Omental fat pad (tissue), 4 donors: ENCODE results near the gene STX11. TPM values are rescaled to one million over a fixed set of nuclear protein-coding genes. Genes with fewer than 3 reads are reported as not detected.
A peak's percentile ranks its signal among the peaks of the same experiment; 100 is the strongest.

Experiments used
- ATAC-seq: fragments of 150-250 bp; one replicate; pipeline ENCODE4 v1.9.1; 2016; ENCODE audit warnings: mild to moderate bottlenecking, moderate library complexity; ENCODE audit not compliant: low FRiP score
- DNase-seq: peaks from one replicate; pipeline ENCODE4 v3.0.0-alpha.2; 2019; ENCODE audit warnings: low spot score
- CTCF ChIP-seq, 3 donors: fragments of 450-650 bp; IDR thresholded peaks; one replicate each; pipeline ENCODE4 v1.5.1; 2016 to 2017; ENCODE audit warnings: antibody characterized with exemption in 3 of 3, mild to moderate bottlenecking in 3 of 3, moderate library complexity in 2 of 3
- total RNA-seq, 4 donors: library from RNA; depleted of rRNA; stranded (reverse); fragments of >200 nt; gene quantifications; one replicate each; pipeline ENCODE4 v1.1.0, GENCODE V29; 2016

The STX11 gene
- total RNA-seq, 4 donors from 2014 or later, result 34.5 to 156 (median 113) TPM

DNA sequence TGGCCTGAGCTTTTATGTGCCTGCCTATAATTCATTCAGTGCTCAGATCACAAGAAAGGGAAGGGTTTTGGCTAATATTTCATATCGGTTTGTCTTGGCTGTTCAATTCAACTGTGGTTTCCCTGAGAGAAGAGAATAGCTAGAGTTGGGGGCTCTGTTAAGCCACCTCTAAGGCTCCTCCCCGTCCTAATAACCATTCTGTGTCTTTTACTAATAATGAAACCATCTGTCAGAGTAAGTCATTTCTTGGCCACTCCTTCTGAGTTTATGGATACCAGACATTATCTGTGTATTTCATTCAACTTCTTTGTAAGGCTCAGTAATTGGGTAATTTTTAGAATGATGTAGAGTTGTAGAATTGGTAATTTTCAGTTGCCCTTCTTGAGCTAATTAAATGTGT is 5.2 kb downstream of the STX11 start:
- no peak for TF ChIP-seq CTCF (IDR thresholded peaks at IDR 0.05)
- no peak for ATAC-seq
- no peak for DNase-seq

DNA sequence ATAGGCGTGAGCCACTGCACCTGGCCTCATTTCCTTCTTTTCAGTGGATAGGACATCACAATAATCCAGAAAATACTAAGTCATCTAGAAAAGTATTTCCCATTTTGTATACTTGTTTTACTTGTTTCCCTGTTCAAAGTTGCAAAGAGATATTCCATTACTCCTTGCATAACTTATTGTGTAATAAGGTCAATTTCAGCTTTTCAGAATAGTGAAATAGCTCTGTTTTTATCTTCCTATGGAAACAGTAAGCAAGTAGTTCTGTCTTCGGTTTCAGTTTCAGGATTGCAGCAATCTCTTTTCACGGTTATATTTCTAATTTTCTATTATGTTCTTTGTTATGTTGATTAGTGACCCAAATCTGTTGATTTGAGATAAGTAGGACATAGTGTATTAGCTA is 6.0 kb downstream of the STX11 start:
- no peak for TF ChIP-seq CTCF (IDR thresholded peaks at IDR 0.05)
- ATAC-seq (no peak), DNase-seq (no peak)

DNA sequence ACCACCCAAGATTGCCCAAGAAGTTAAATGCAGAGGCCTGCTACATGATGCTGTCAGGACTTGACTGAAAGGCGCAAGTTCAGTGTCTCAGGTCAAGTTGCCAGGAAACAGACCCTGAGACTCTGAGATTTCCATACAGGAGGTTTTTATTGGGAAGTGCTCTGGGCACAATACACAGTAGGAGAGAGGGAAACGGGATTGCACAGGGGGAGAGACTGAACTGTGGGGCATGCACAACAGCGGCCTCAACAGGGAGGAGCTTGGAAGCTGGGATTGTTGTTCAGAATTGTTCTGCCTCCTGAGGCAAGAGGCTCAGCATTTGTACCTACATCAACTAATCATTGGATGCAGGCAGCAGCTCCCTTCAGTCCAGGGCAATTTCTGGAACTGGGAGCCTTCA is 6.7 kb downstream of the STX11 start:
- TF ChIP-seq CTCF (IDR thresholded peaks at IDR 0.05), result no peak
- ATAC-seq (no peak), DNase-seq (no peak)

DNA sequence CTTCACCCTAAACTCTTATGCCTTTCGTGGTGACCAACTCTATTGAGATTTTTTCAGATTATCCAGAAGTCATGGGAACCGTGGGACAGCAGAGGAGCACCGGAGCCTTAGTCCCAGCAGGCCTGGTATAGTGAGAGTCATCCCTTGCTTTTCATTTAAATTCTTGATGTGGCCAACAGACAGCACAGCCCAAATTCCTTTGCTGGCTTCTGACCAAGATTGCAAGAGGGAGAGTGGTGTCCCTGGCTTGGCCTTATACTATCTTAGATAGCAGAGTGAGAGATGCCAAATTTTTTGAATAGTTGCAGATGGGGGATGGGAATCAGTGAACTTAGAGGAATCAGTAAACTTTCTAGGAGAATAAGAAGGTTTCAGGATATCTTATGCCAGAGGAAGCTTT is 7.8 kb downstream of the STX11 start:
- ATAC-seq (peak; percentile 72), DNase-seq (no peak)
- TF ChIP-seq CTCF (IDR thresholded peaks at IDR 0.05), result no peak

- TF ChIP-seq CTCF (IDR thresholded peaks at IDR 0.05), result no peak
- ATAC-seq, result no peak
- DNase-seq, result no peak
These were observed 8.9 kb downstream of the STX11 start for GRCh38 chr6:144159223-144159622.

GRCh38 chr6:144159742-144160141 is 9.4 kb downstream of the STX11 start:
- DNase-seq, result no peak
- ATAC-seq, result no peak
- no peak for TF ChIP-seq CTCF (IDR thresholded peaks at IDR 0.05)

GRCh38 chr6:144160431-144161005 is 10.2 kb downstream of the STX11 start:
- no peak for ATAC-seq

More at GRCh38 chr6:144160431-144161005, 10.2 kb downstream of the STX11 start:
- DNase-seq, result no peak
- TF ChIP-seq CTCF (IDR thresholded peaks at IDR 0.05), result no peak
